HG03439 (cell line): ENCODE data around the gene F5.
"Not testable (repeated sequence)": the region's sequence is repeated elsewhere in the genome, so short reads cannot be mapped to it uniquely, and the experiment has no call there.

Experiments
- ATAC-seq: cut with Tn5 transposase; IDR thresholded peaks from one replicate; pipeline ENCODE4 v1.9.1; 2021; ENCODE audit warnings: mild to moderate bottlenecking, moderate library complexity; ENCODE audit not compliant: unreplicated experiment

F5 gene

GRCh38 chr1:169513208-169513607 lies 73.1 kb downstream of the F5 start:
- no peak for ATAC-seq

- no peak for ATAC-seq
These were observed 74.8 kb downstream of the F5 start for GRCh38 chr1:169511316-169512005.

- ATAC-seq, result no peak
These were observed 76.2 kb downstream of the F5 start for GRCh38 chr1:169510060-169510459.

- ATAC-seq, result no peak
These were observed 76.9 kb downstream of the F5 start for GRCh38 chr1:169509354-169509753.

- no peak for ATAC-seq
These were observed 77.6 kb downstream of the F5 start for GRCh38 chr1:169508432-169509338.

GRCh38 chr1:169507413-169507812 lies 78.9 kb downstream of the F5 start:
- ATAC-seq, result no peak

GRCh38 chr1:169503601-169504000 lies 82.7 kb downstream of the F5 start:
- not testable (repeated sequence) for ATAC-seq

- ATAC-seq, result no peak
These were observed 86.5 kb downstream of the F5 start for GRCh38 chr1:169499807-169500206.

GRCh38 chr1:169497317-169497716 lies 89.0 kb downstream of the F5 start:
- no peak for ATAC-seq

GRCh38 chr1:169495916-169496315 lies 90.4 kb downstream of the F5 start:
- ATAC-seq, result no peak

GRCh38 chr1:169495046-169495775 lies 91.1 kb downstream of the F5 start:
- ATAC-seq, result no peak

- no peak for ATAC-seq
These were observed 91.9 kb downstream of the F5 start for GRCh38 chr1:169494343-169494742.

- ATAC-seq, result no peak
These were observed 93.0 kb downstream of the F5 start for GRCh38 chr1:169493251-169493650.

GRCh38 chr1:169491845-169492281 lies 94.4 kb downstream of the F5 start:
- peak; percentile 70 for ATAC-seq

- no peak for ATAC-seq
These were observed 98.1 kb downstream of the F5 start for GRCh38 chr1:169488157-169488556.

GRCh38 chr1:169487561-169487960 lies 98.7 kb downstream of the F5 start:
- ATAC-seq, result no peak

- ATAC-seq, result no peak
These were observed 99.1 kb downstream of the F5 start for GRCh38 chr1:169487133-169487532.

- ATAC-seq, result no peak
These were observed 99.8 kb downstream of the F5 start for GRCh38 chr1:169486281-169487051.

GRCh38 chr1:169485431-169486280 lies 100.6 kb downstream of the F5 start, which contains the start of gene SLC19A2:
Gene SLC19A2, minus strand, starts transcription at chr1:169485944. Its CDS starts 178 bp downstream, at chr1:169485766.
- peak; percentile 99 for ATAC-seq
